Fibroblast of mammary gland (primary cell): ENCODE data around the gene BPGM.

ENCODE experiments used
- DNase-seq: peaks from one replicate; pipeline ENCODE4 v3.0.0-alpha.2; 2010; ENCODE audit warnings: low read depth
- H3K4me3 ChIP-seq: 2 replicates; pipeline ENCODE4 v1.5.1; 2011; ENCODE audit warnings: low read depth, mild to moderate bottlenecking, low read length, moderate library complexity; ENCODE audit not compliant: control insufficient read depth
- CTCF ChIP-seq: conservative IDR thresholded peaks from 2 replicates; pipeline ENCODE4 v1.5.1; 2011; ENCODE audit warnings: low read depth, low read length, inconsistent platforms; ENCODE audit not compliant: control insufficient read depth, insufficient read depth

Gene BPGM

GRCh38 chr7:134704827-134705226, 58.2 kb downstream of the BPGM start:
- no peak overlapping the region for H3K4me3 ChIP-seq
- no peak for DNase-seq
- TF ChIP-seq CTCF: no peak

- no peak for DNase-seq
- no peak for TF ChIP-seq CTCF
- H3K4me3 ChIP-seq: no peak overlapping the region
Observed at GRCh38 chr7:134705716-134706115, 59.1 kb downstream of the BPGM start.

GRCh38 chr7:134706468-134706867, 59.8 kb downstream of the BPGM start:
- TF ChIP-seq CTCF: no peak
- no peak for DNase-seq

GRCh38 chr7:134707663-134708378, 61.2 kb downstream of the BPGM start:
- no peak overlapping the region for H3K4me3 ChIP-seq
- no peak for DNase-seq
- no peak for TF ChIP-seq CTCF

More at GRCh38 chr7:134706468-134706867, 59.8 kb downstream of the BPGM start:
- no peak overlapping the region for H3K4me3 ChIP-seq

- DNase-seq: no peak
- no peak overlapping the region for H3K4me3 ChIP-seq
- TF ChIP-seq CTCF: no peak
Observed at GRCh38 chr7:134708692-134709091, 62.0 kb downstream of the BPGM start.

GRCh38 chr7:134709197-134709596, 62.5 kb downstream of the BPGM start:
- no peak for DNase-seq
- TF ChIP-seq CTCF: no peak
- no peak overlapping the region for H3K4me3 ChIP-seq

- no peak for DNase-seq
- H3K4me3 ChIP-seq: no peak overlapping the region
Observed at GRCh38 chr7:134710511-134710853, 63.8 kb downstream of the BPGM start.

More at GRCh38 chr7:134710511-134710853, 63.8 kb downstream of the BPGM start:
- TF ChIP-seq CTCF: no peak
